C4-2B (cell line): Measurements from ENCODE around the gene ZNF423.

Source experiments
- H3K27ac ChIP-seq: fragments of 450-650 bp; 2 replicates; pipeline ENCODE4 v1.5.1; 2017
- CTCF ChIP-seq: fragments of 450-650 bp; conservative IDR thresholded peaks from 2 replicates; pipeline ENCODE4 v1.5.1; 2017; ENCODE audit warnings: mild to moderate bottlenecking
- ZFX ChIP-seq: fragments of 450-650 bp; IDR thresholded peaks from 2 replicates; pipeline ENCODE4 v1.6.1; 2017

ZNF423 gene

GRCh38 chr16:49533422-49533821 lies 322.5 kb downstream of the ZNF423 start:
- no peak overlapping the region for H3K27ac ChIP-seq
- TF ChIP-seq ZFX (no peak), CTCF (no peak)

GRCh38 chr16:49532873-49533272 lies 323.0 kb downstream of the ZNF423 start:
- no peak overlapping the region for H3K27ac ChIP-seq
- TF ChIP-seq CTCF (no peak), ZFX (no peak)

DNA sequence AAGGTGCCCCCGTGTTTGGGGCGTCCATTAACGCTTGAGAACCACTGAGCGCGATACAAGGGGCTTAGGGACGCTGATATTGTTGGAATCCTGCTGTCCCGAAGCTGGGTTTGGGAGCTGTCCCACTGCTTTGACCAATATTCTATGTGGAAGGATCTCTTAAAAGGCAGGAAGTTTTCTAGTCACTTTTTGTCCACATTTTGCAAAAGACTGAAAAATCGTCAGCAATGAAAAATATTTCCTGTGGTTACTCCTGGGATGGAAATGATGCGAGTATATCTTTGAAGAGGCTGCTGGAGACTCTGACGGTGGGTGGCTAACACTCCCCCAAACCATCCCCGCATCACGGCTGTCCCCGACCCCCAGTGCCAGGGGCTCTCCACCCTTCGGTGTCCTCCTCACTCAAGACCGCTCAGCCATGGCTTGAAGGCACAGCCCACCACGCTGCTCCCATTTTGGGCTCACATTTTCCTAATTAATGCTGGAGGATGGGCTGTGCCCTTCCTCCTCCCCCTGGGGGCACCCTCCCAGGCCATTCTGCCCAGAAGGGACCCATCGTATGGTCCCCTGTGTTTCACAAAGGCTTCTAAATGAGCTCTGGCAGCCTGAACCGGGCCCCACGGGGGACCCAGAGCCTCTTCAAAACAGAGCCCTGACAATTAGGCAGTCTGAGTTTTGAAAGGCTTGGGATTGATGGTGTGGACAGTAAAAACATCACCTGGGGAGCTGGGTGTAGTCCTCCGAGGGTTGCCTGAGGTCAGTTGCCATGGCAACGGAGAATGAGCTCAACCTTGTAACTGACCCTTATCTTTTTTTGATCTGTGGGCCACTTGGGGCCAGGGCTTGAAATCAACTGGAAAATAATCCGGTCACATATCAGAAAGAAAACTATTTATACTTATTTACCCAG lies 323.7 kb downstream of the ZNF423 start:
- H3K27ac ChIP-seq: no peak overlapping the region
- no peak for TF ChIP-seq ZFX
- no peak for TF ChIP-seq CTCF

DNA sequence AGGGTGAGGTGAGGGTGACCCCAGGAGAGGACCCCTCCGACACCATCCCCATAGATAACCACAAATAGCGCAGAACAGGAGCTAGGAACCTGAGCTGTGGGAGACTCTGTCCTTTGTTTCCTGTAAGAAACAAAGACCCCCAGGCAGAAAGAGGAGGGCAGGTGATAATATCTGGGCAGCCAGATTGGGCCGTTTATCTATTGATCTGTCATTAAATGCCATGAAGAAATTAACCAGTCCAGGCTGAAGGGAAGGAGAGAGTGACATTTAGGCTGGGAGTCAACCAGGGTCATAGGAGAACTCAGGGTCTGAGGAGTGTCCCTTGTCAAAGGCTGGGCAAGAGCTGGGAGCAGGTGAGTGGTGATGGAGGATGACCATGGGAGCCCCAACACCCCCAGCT lies 324.5 kb downstream of the ZNF423 start:
- no peak overlapping the region for H3K27ac ChIP-seq

GRCh38 chr16:49530427-49530970 lies 325.4 kb downstream of the ZNF423 start:
- no peak for TF ChIP-seq ZFX
- TF ChIP-seq CTCF: no peak

More for the DNA sequence above, 324.5 kb downstream of the ZNF423 start:
- TF ChIP-seq ZFX (no peak), CTCF (no peak)

GRCh38 chr16:49529411-49530045 lies 326.4 kb downstream of the ZNF423 start:
- no peak overlapping the region for H3K27ac ChIP-seq
- no peak for TF ChIP-seq CTCF
- TF ChIP-seq ZFX: no peak

More at GRCh38 chr16:49530427-49530970, 325.4 kb downstream of the ZNF423 start:
- no peak overlapping the region for H3K27ac ChIP-seq

- no peak overlapping the region for H3K27ac ChIP-seq
- no peak for TF ChIP-seq CTCF
- no peak for TF ChIP-seq ZFX
These were observed 327.0 kb downstream of the ZNF423 start for GRCh38 chr16:49528866-49529288.
